ENCODE measurements around the gene MORN1.

The MORN1 gene

DNA sequence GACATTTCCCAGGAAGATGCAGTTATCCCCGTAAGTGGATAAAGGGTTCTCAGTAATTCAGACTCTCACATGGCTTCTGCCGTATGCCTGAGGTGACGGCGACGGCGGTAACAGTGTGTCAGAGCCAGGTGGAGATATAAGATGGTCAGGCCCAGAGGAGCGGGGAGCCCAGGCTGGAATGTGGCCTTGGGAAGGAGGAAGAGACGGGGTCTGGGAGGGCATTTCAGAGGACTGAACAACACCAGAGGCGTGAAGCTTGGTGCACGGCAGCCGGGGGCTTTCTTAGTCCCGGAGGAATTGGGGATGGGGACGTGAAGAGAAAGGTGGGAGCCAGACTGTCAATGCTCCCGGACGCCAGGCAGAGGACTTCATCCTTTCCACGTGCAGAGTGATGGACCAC, 1.3 kb upstream of the MORN1 start:
- Histone ChIP-seq H3K9ac (ENCODE audit: low read length) (peak overlapping the region; percentile 77), H3K36me3 (ENCODE audit: low read length) (no peaks in the 10 kb centered on the region), H3K4me2 (ENCODE audit: low read depth, low read length, poor library complexity, severe bottlenecking) (peak overlapping the region; percentile 77), H3K9me2 (replicated peaks; ENCODE audit: insufficient read depth, low read length) (no peaks in the 10 kb centered on the region), H3K27me3 (ENCODE audit: low read length) (no peaks in the 10 kb centered on the region), H3K79me2 (ENCODE audit: insufficient read depth, low read length) (peaks cover 30% of the 10 kb centered on the region), H2AFZ (ENCODE audit: low read depth, low read length, severe bottlenecking) (no peak overlapping the region), H3F3A (ENCODE audit: insufficient read depth) (peaks cover 15% of the 10 kb centered on the region), H4K20me1 (ENCODE audit: low read depth, low read length) (no peaks in the 10 kb centered on the region), H3K27ac (ENCODE audit: low read depth, low read length) (no peak overlapping the region), H3K4me3 (ENCODE audit: insufficient read depth, low read length, poor library complexity, severe bottlenecking) (peak overlapping the region; percentile 70), H3K9me3 (ENCODE audit: insufficient read depth, low read length) (no peaks in the 10 kb centered on the region)
- TF ChIP-seq, protein P1, sequence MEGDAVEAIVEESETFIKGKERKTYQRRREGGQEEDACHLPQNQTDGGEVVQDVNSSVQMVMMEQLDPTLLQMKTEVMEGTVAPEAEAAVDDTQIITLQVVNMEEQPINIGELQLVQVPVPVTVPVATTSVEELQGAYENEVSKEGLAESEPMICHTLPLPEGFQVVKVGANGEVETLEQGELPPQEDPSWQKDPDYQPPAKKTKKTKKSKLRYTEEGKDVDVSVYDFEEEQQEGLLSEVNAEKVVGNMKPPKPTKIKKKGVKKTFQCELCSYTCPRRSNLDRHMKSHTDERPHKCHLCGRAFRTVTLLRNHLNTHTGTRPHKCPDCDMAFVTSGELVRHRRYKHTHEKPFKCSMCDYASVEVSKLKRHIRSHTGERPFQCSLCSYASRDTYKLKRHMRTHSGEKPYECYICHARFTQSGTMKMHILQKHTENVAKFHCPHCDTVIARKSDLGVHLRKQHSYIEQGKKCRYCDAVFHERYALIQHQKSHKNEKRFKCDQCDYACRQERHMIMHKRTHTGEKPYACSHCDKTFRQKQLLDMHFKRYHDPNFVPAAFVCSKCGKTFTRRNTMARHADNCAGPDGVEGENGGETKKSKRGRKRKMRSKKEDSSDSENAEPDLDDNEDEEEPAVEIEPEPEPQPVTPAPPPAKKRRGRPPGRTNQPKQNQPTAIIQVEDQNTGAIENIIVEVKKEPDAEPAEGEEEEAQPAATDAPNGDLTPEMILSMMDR (IDR thresholded peaks at IDR 0.05; ENCODE audit: insufficient read depth, low read length, poor library complexity, severe bottlenecking): no peak
- TF ChIP-seq EZH2phosphoT487 (conservative IDR thresholded peaks at IDR 0.05; ENCODE audit: low read length): no peak

DNA sequence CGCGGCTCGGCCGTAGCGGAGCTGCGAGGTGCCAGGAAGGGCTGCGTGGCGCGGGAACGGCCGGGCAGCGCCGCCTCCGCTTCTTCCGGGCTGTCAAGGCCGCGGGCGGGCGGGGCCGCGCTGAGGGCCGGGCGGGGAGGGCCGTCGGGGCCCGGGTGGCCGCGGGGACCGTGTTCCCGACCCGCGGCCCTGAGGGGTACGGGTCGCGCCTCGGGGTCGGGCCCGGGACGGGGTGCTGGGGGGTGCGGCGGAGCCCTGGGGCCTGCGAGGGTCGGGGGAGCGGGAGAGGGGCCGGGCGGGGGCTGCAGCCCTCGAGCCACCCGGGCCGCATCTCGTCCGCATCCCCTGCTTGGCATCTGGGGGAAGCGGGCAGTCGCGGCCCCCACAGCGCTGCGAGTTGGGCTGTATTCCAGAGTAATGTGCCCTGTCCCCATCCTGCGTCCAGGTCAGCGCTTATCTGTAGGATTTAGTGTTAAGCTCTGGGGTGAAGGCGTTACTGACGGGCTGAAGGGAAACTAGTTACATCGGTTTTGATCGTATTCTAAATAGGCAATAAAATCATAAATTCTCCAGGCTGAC, 666 bp upstream of the MORN1 start:
- Histone ChIP-seq H3K9me3 (ENCODE audit: insufficient read depth, low read length) (no peaks in the 10 kb centered on the region), H3K36me3 (ENCODE audit: low read length) (no peaks in the 10 kb centered on the region), H3F3A (ENCODE audit: insufficient read depth) (peaks cover 15% of the 10 kb centered on the region), H3K4me3 (ENCODE audit: insufficient read depth, low read length, poor library complexity, severe bottlenecking) (peak overlapping the region; percentile 70), H3K27me3 (ENCODE audit: low read length) (no peaks in the 10 kb centered on the region), H3K27ac (ENCODE audit: low read depth, low read length) (no peak overlapping the region), H4K20me1 (ENCODE audit: low read depth, low read length) (no peaks in the 10 kb centered on the region), H3K4me2 (ENCODE audit: low read depth, low read length, poor library complexity, severe bottlenecking) (peak overlapping the region; percentile 77), H3K9me2 (replicated peaks; ENCODE audit: insufficient read depth, low read length) (no peaks in the 10 kb centered on the region), H3K79me2 (ENCODE audit: insufficient read depth, low read length) (peaks cover 30% of the 10 kb centered on the region), H2AFZ (ENCODE audit: low read depth, low read length, severe bottlenecking) (no peak overlapping the region), H3K9ac (ENCODE audit: low read length) (peak overlapping the region; percentile 77)
- TF ChIP-seq, protein P1 (IDR thresholded peaks at IDR 0.05; ENCODE audit: insufficient read depth, low read length, poor library complexity, severe bottlenecking): no peak
- TF ChIP-seq EZH2phosphoT487 (conservative IDR thresholded peaks at IDR 0.05; ENCODE audit: low read length): no peak

DNA sequence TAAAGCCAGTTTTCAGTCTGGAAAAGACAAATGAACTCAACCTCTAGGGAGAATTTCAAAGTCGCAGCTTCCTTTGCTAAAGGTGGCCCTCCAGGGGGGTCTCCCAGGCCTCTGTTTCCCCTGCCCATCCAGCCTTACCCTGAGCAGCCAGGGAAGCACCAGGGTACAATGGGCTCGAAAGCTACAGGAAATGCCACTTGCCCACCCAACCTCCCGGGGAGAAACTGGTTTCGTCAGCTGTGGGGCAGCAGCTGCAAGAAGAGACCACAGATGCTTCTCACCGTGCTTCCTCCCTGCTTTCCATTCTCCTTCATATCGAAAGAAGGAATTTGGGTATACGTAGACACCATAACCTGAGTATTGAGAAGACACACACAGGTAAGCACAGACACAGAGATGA, 1.7 kb downstream of the MORN1 start:
- peaks cover 30% of the 10 kb centered on the region for H3K79me2 ChIP-seq (ENCODE audit: insufficient read depth, low read length)
- H3K4me3 ChIP-seq (ENCODE audit: insufficient read depth, low read length, poor library complexity, severe bottlenecking): no peak overlapping the region
- H3K36me3 ChIP-seq (ENCODE audit: low read length): no peaks in the 10 kb centered on the region
- no peaks in the 10 kb centered on the region for H3K9me2 ChIP-seq (replicated peaks; ENCODE audit: insufficient read depth, low read length)
- H3F3A ChIP-seq (ENCODE audit: insufficient read depth): peaks cover 15% of the 10 kb centered on the region
- no peak overlapping the region for H2AFZ ChIP-seq (ENCODE audit: low read depth, low read length, severe bottlenecking)
- peak overlapping the region; percentile 61 for H3K4me2 ChIP-seq (ENCODE audit: low read depth, low read length, poor library complexity, severe bottlenecking)
- H3K9me3 ChIP-seq (ENCODE audit: insufficient read depth, low read length): no peaks in the 10 kb centered on the region
- peak overlapping the region; percentile 91 for H3K27ac ChIP-seq (ENCODE audit: low read depth, low read length)
- TF ChIP-seq EZH2phosphoT487 (conservative IDR thresholded peaks at IDR 0.05; ENCODE audit: low read length): no peak
- TF ChIP-seq, protein P1 (IDR thresholded peaks at IDR 0.05; ENCODE audit: insufficient read depth, low read length, poor library complexity, severe bottlenecking): no peak
- H3K27me3 ChIP-seq (ENCODE audit: low read length): no peaks in the 10 kb centered on the region
- H3K9ac ChIP-seq (ENCODE audit: low read length): peak overlapping the region; percentile 84; the same call in 1 of the 2 replicates
- no peaks in the 10 kb centered on the region for H4K20me1 ChIP-seq (ENCODE audit: low read depth, low read length)
